GM21529 (cell line): ENCODE data around the gene SLC4A5.
"Not testable (repeated sequence)": the region's sequence is repeated elsewhere in the genome, so short reads cannot be mapped to it uniquely, and the experiment has no call there.

ENCODE experiments used
- ATAC-seq: cut with Tn5 transposase; IDR thresholded peaks from one replicate; pipeline ENCODE4 v1.9.1; 2021; ENCODE audit not compliant: unreplicated experiment

SLC4A5 gene

DNA sequence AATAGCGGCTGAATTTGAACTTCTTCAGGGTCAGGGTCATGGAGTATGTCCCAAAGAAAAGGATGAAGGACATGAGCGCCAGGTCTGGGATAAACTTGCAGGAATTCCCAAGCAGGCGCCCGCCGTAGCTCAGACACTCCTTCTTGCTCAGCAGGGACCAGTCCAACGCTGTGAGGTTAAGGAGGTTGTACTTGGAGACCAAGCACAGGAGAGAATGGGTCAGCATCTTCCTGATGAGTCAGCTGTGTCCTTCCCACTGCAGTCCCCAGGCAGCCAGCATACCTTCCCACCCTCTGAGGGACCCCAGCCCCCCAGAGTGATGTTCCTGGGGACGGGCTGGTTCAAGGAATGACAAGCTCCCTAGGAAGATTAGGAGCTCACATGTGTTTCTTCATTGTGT is 103.9 kb downstream of the SLC4A5 start:
- ATAC-seq = no peak

DNA sequence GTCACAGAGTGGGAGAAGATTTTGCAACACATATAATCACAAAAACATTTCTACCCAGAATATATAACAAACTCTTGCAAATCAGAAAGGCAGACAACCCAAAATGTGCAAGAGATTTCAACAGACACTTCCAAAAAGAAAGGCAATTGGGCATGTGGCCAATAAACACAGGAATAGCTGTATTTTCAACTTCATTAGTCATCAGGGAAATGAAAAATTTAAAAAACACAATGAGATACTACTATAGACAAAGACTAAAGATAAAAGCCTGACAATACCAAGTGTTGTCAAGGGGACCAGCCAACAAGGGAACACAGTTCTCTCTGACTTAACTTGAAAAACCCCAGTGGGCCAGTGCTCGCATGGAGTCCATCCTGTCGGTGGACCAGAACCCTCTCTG is 104.3 kb downstream of the SLC4A5 start:
- ATAC-seq = no peak

DNA sequence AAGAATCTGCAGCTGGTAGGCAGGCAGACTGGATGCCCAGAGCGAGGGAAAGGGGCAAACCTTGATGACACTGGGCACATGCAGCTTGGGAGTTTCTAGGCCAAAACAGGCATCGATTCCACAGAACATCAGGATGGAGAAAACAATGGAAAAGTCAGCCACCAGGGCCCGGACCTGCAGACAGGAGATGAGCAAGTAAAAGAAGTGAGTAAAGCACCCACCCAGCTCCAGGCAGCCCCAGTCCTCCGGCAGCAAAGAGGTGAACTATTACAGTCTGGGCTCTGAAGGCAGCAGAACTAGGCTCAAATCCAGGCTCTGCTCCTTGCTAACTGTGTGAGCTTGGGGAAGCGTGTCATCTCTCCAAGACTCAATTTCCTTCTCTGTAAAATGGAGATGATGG is 108.2 kb downstream of the SLC4A5 start:
- ATAC-seq = no peak

GRCh38 chr2:74233648-74234047 is 109.6 kb downstream of the SLC4A5 start:
- ATAC-seq = no peak

GRCh38 chr2:74232426-74232825 is 110.8 kb downstream of the SLC4A5 start:
- ATAC-seq = no peak

DNA sequence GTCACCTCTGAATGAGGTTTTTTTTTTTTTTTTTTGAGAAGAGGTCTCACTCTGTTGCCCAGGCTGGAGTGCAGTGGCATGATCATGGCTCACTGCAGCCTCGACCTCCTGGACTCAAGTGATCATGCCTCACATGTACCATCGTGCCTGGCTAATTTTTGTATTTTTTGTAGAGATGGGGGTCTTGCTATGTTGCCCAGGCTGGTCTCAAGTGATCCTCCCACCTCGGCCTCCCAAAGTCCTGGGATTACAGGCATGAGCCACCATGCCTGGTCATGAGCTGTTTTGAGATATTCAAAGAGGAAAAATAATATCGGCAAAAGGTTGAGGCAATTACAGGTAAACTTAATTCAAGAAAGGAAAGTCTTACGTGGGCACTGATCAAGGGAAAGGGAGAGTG is 113.4 kb downstream of the SLC4A5 start:
- not testable (repeated sequence) for ATAC-seq

DNA sequence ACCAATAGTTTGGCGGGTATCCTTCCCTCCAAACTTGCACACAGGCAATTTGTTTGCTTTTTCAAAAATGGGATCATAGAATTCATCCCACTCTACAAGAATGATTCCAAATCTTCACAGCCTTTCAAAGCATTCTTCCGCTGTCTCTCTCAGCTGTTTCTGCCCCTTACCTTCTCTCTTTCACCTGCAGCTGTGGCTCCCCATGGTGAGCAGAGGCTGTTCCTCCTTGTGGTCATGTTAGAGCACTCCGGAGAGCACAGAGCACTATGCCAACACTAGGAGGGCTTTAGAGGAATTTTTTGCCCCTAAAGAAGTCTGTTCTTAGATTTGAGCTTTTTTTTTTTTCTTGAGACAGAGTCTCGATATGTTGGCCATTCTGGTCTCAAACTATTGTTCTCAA is 114.4 kb downstream of the SLC4A5 start:
- no peak for ATAC-seq

- ATAC-seq = no peak
Observed at GRCh38 chr2:74227646-74228045, 115.6 kb downstream of the SLC4A5 start.

DNA sequence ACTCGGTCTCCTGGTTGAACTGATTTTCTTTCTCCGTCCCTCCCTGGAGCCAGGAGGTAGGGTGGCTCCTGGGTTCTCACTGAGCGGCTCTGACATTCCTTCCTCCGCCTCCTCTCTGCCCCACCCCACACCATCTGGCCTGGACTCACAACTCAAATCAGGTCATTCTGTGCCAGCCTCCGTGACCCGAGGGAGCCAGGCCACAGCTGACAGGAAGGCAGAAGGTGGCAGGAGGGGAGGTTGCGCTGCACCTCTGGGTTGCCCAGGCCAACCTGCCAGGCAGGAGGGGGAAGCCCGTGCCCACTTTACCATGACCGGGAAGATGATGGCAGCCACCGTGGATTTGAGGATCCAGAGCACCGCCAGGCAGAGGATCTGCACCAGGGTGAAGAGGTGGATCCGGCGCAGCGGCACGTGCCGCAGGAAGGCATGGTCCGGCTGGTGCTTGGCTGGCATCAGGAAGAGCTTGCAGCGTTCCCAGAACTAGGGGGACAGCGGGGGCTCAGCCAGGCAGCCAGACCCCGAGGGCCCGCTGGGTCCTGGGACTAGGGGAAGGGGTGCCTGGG is 116.5 kb downstream of the SLC4A5 start:
- ATAC-seq = no peak

DNA sequence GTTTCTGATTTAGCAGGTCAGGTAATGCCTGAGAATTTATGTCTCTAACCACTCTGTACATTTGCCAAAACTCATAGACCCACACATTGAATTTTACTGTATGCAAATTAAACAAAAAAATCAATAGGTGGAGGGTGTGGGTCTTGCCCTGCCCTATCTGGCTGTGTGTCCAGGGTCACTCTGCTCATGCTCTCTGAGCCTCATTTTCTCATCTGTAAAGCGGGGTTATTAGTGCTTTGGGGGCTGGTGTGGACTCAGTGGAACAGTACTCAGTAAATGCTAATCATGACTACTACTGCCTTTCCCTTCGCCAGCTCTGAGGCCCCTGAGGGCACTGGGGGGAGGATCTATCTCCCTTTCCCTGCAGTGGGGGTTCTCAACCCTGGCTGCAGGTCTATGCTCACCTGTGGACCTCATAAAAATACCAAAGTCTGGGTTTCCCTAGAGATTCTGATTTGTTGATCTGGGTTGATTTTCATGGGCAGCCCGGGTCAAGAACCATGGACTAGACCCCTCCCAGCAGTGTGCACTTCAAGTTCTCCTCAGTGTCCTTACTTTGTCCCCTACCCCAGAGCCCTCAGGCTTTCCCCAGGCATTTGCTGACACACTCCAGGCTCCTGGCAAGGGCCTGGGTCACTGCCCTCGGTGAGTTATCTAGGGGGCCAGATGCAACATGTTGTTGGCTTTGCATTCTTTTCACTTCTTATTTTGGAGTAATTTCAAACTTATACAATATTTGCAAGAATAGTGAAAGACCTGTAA is 117.3 kb downstream of the SLC4A5 start:
- no peak for ATAC-seq

DNA sequence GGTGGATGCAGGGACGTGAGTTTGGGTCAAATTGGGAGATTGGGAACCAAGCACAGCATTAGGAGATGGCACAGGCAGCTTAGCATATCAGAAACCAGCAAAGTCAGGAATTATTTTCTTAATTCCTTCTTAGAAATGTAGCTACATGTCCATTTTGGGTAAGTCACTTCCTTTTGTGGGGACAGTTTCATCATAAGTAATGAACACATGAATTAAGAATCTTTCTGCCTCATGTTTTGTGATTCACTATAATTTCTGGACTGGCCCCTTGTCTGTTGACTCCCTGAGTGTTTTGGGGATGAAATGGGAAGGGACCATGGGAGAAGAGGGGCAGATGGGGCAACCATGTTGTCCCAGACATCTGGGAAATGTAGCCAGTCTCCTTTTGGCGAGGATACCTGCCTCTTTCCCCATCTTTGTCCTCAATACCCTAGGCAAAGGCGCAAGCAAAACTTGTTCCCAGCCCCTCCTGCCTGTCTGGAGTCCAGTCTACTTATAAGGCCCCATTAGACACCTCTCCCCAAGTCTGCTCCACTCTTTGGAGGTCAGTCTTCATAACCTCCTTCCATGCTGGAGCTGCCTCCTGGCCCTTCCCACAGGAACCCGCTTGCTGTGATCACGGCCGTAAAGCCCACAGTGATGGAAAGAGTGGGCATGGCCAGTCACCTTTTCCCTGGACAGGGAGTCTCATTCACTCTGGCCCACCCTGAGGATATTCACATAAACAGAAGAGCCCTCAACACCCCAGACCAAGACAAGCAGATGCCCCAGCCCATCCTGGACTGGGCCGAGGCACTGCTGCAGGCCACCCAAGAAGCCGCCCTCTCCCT is 119.1 kb downstream of the SLC4A5 start:
- ATAC-seq = no peak

DNA sequence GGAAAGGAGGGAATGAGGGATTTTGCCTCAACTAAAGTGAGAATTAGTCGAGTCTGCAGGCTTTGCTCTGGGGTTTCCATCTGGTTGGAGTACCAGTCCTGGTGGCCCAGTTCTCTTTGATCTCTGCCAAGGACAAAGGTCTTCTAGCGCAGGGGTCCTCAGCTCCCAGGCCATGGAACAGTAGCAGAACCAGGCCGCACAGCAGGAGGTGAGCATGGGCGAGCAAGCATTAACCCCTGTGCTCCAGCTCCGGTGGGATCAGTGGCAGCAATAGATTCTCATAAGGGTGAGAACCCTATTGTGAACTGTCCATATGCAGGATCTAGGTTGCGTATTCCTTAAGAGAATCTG is 120.9 kb downstream of the SLC4A5 start:
- ATAC-seq = no peak

- no peak for ATAC-seq
Observed at GRCh38 chr2:74221604-74222299, 121.5 kb downstream of the SLC4A5 start.

DNA sequence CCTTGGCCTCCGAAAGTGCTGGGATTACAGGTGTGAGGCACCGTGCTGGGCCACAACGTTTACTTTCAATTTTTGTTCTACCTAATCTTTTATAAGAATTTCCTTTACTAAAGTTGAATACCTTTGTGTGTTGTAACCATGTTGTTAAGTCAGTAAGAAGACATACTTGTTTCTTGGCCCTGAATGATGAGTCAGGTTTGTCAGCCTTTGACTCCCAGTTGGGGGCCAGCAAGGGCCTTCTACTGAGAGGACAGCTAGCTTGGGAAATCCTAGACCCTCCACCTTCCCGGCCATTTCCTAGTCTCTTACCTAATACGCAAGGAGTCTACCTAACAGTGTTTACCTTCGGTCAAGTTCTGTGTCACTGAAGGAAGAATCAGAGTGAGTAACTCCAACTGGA is 122.1 kb downstream of the SLC4A5 start:
- ATAC-seq = no peak

- ATAC-seq = no peak
Observed at GRCh38 chr2:74219846-74220486, 123.2 kb downstream of the SLC4A5 start.

GRCh38 chr2:74216642-74217041 is 126.6 kb downstream of the SLC4A5 start:
- ATAC-seq = no peak

- ATAC-seq = not testable (repeated sequence)
Observed at GRCh38 chr2:74215771-74216170, 127.4 kb downstream of the SLC4A5 start.

- no peak for ATAC-seq
Observed at GRCh38 chr2:74212702-74213410, 130.4 kb downstream of the SLC4A5 start.

GRCh38 chr2:74206180-74206688 is 137.0 kb downstream of the SLC4A5 start:
- ATAC-seq = peak; percentile 68

GRCh38 chr2:74205596-74205995 is 137.6 kb downstream of the SLC4A5 start:
- ATAC-seq = peak; percentile 53
